HCT116 (cell line): ENCODE data around the gene HHATL. TPM values are rescaled to one million over a fixed set of nuclear protein-coding genes. Genes with fewer than 3 reads are reported as not detected.

Experiments used
- ATAC-seq: fragments of 200-7000 bp; cut with Tn5 transposase; 2 replicates; pipeline ENCODE4 v1.9.1; 2020; ENCODE audit warnings: mild to moderate bottlenecking, moderate library complexity
- BruUV-seq: library from RNA; stranded (reverse); fragments of 400-500 nt; replicated peaks from 2 replicates; lab custom pipeline; 2021; lab: Mats Ljungman, UMichigan
- CTCF ChIA-PET: fragments of 300-600 bp; sonication (Branson Sonifier 250); formaldehyde crosslinking; loops from one replicate; lab custom pipeline; 2021; ENCODE audit warnings: antibody characterized with exemption; lab: Charles Lee
- POLR2A ChIA-PET: fragments of 300-600, 350-600 bp; sonication (Branson Sonifier 250); formaldehyde crosslinking; loops from one replicate; lab custom pipeline; 2021; ENCODE audit warnings: antibody characterized with exemption; lab: Charles Lee
- RAD21 ChIA-PET, 2 experiments: fragments of 300-600 bp; sonication (Branson Sonifier 250); formaldehyde crosslinking; loops; one replicate each; lab custom pipeline; 2023; ENCODE audit warnings: low total read pairs in 2 of 2; ENCODE audit not compliant: uncharacterized antibody in 2 of 2, unreplicated experiment in 2 of 2, low non-redundant PET in 1 of 2; lab: Charles Lee
- DNase-seq: peaks from one replicate; pipeline ENCODE4 v3.0.0-alpha.2; 2010; ENCODE audit warnings: low read depth, low spot score
- H2AFZ ChIP-seq: fragments of 200-600 bp; shearing (Covaris generic), sonication (generic); 2 replicates; pipeline ENCODE4 v1.6.1; 2017; ENCODE audit warnings: low read depth, mixed run types, mixed read lengths, antibody characterized with exemption, low read length; ENCODE audit not compliant: poor library complexity, severe bottlenecking
- H3K27ac ChIP-seq: 2 replicates; pipeline ENCODE4 v1.5.1; 2012; ENCODE audit warnings: low read depth, low read length
- H3K27me3 ChIP-seq: fragments of 200-600 bp; sonication (generic); 2 replicates; pipeline ENCODE4 v1.6.1; 2016; ENCODE audit warnings: mixed run types, low read length, mixed read lengths; ENCODE audit not compliant: insufficient read depth
- H3K36me3 ChIP-seq, 2 experiments: fragments of 200-500 bp in 1 of 2; fragments of 200-600 bp in 1 of 2; sonication (Bioruptor generic) in 1 of 2; sonication (generic) in 1 of 2; 2 replicates each; pipeline versions ENCODE4 v1.5.1 to v1.6.1; 2014 to 2016; ENCODE audit warnings: low read length in 2 of 2, inconsistent platforms in 1 of 2, mixed read lengths in 1 of 2, mixed run types in 1 of 2; ENCODE audit not compliant: insufficient read depth in 2 of 2, control insufficient read depth in 1 of 2
- H3K4me1 ChIP-seq, 2 experiments: fragments of 200-600 bp in 1 of 2; sonication (generic) in 1 of 2; 2 replicates each; pipeline versions ENCODE4 v1.5.1 to v1.6.1; 2012 to 2017; ENCODE audit warnings: low read length in 2 of 2, inconsistent platforms in 1 of 2, mild to moderate bottlenecking in 1 of 2, mixed read lengths in 1 of 2, mixed run types in 1 of 2, moderate library complexity in 1 of 2; ENCODE audit not compliant: insufficient read depth in 2 of 2, control insufficient read depth in 1 of 2
- H3K4me2 ChIP-seq: fragments of 200-600 bp; sonication (generic); 2 replicates; pipeline ENCODE4 v1.6.1; 2017; ENCODE audit warnings: mixed run types, low read length, mixed read lengths
- H3K4me3 ChIP-seq, 2 experiments: fragments of 200-600 bp in 1 of 2; sonication (generic) in 1 of 2; replicated peaks in 1 of 2; 2 replicates each; pipeline ENCODE4 v1.5.1; 2011 to 2016; ENCODE audit warnings: low read length in 2 of 2, control low read depth in 1 of 2, low read depth in 1 of 2, mild to moderate bottlenecking in 1 of 2, mixed read lengths in 1 of 2, mixed run types in 1 of 2
- H3K79me2 ChIP-seq: fragments of 200-600 bp; sonication (generic); 2 replicates; pipeline ENCODE4 v1.6.1; 2017; ENCODE audit warnings: mild to moderate bottlenecking, mixed run types, low read length, moderate library complexity, mixed read lengths; ENCODE audit not compliant: insufficient read depth
- H3K9ac ChIP-seq: fragments of 200-600 bp; sonication (generic); 2 replicates; pipeline ENCODE4 v1.6.1; 2016; ENCODE audit warnings: low read length, mixed read lengths
- H3K9me2 ChIP-seq: fragments of 200-600 bp; sonication (generic), shearing (Covaris generic); 2 replicates; pipeline ENCODE4 v1.6.1; 2017; ENCODE audit warnings: mixed run types, mild to moderate bottlenecking, moderate library complexity; ENCODE audit not compliant: insufficient read depth
- H3K9me3 ChIP-seq, 2 experiments: fragments of 200-500 bp in 1 of 2; fragments of 200-600 bp in 1 of 2; sonication (Bioruptor generic) in 1 of 2; sonication (generic) in 1 of 2; 2 replicates each; pipeline ENCODE4 v1.6.1; 2014 to 2017; ENCODE audit warnings: low read length in 2 of 2, mixed read lengths in 2 of 2, inconsistent platforms in 1 of 2, low read depth in 1 of 2, mild to moderate bottlenecking in 1 of 2, mixed run types in 1 of 2, moderate library complexity in 1 of 2; ENCODE audit not compliant: control insufficient read depth in 1 of 2, insufficient read depth in 1 of 2
- H4K20me1 ChIP-seq: fragments of 200-600 bp; sonication (generic), shearing (Covaris generic); 2 replicates; pipeline ENCODE4 v1.6.1; 2017; ENCODE audit warnings: mixed run types, mild to moderate bottlenecking, moderate library complexity; ENCODE audit not compliant: insufficient read depth
- ATF3 ChIP-seq: IDR thresholded peaks from 2 replicates; pipeline ENCODE4 v1.6.1; 2012
- ELF1 ChIP-seq: IDR thresholded peaks from 2 replicates; pipeline ENCODE4 v1.6.1; 2012; ENCODE audit warnings: low read depth, borderline replicate concordance
- FOSL1 ChIP-seq: IDR thresholded peaks from 2 replicates; pipeline ENCODE4 v1.6.1; 2012; ENCODE audit warnings: low read depth
- JUND ChIP-seq: IDR thresholded peaks from 2 replicates; pipeline ENCODE4 v1.6.1; 2012
- POLR2A ChIP-seq: IDR thresholded peaks from 2 replicates; pipeline ENCODE4 v1.7.0; 2011; ENCODE audit warnings: borderline replicate concordance; ENCODE audit not compliant: insufficient read depth, insufficient read length; ENCODE audit errors: extremely low read depth
- RAD21 ChIP-seq: IDR thresholded peaks from 2 replicates; pipeline ENCODE4 v1.6.1; 2012; ENCODE audit warnings: low read depth, mild to moderate bottlenecking
- SIN3A ChIP-seq: IDR thresholded peaks from 2 replicates; pipeline ENCODE4 v1.6.1; 2012; ENCODE audit warnings: low read depth
- SRF ChIP-seq: IDR thresholded peaks from 2 replicates; pipeline ENCODE4 v1.6.1; 2012; ENCODE audit warnings: low read depth
- TCF7L2 ChIP-seq: IDR thresholded peaks from 2 replicates; pipeline ENCODE4 v1.7.0; 2011; ENCODE audit warnings: borderline replicate concordance, inconsistent platforms; ENCODE audit not compliant: insufficient read depth, insufficient read length; ENCODE audit errors: extremely low read depth
- YY1 ChIP-seq: IDR thresholded peaks from 2 replicates; pipeline ENCODE4 v1.6.1; 2011; ENCODE audit warnings: low read length, low read depth, moderate library complexity, mild to moderate bottlenecking; ENCODE audit not compliant: insufficient replicate concordance; ENCODE audit errors: extremely low read depth
- ZBTB33 ChIP-seq: IDR thresholded peaks from 2 replicates; pipeline ENCODE4 v1.6.1; 2011; ENCODE audit warnings: mild to moderate bottlenecking, low read length, moderate library complexity; ENCODE audit not compliant: insufficient replicate concordance; ENCODE audit errors: extremely low read depth
- ZFX ChIP-seq: fragments of 450-650 bp; IDR thresholded peaks from 2 replicates; pipeline ENCODE4 v1.6.1; 2017
- ZNF274 ChIP-seq: fragments of 200-500 bp; sonication (Bioruptor generic); IDR thresholded peaks from 2 replicates; pipeline ENCODE4 v1.6.1; 2014; ENCODE audit warnings: mild to moderate bottlenecking, low read depth, low read length, inconsistent platforms
- intact Hi-C: fragments of 100-400 bp; cut with micrococcal nuclease; formaldehyde crosslinking; loops from 2 replicates; pipeline ENCODE4 v1.10.0; 2022
- total RNA-seq: library from RNA; stranded (reverse); gene quantifications from one replicate; pipeline ENCODE4 v1.2.1, GENCODE V29; 2021; ENCODE audit not compliant: unreplicated experiment
- TF ChIP-seq, protein P1 (sequence below): IDR thresholded peaks from 2 replicates; pipeline ENCODE4 v1.6.1; 2012; ENCODE audit warnings: low read depth
- TF ChIP-seq, protein P2 (sequence below): IDR thresholded peaks from 2 replicates; pipeline ENCODE4 v1.6.1; 2012

HHATL gene
- total RNA-seq, 1 experiment from 2014 or later: 0.52 TPM

DNA sequence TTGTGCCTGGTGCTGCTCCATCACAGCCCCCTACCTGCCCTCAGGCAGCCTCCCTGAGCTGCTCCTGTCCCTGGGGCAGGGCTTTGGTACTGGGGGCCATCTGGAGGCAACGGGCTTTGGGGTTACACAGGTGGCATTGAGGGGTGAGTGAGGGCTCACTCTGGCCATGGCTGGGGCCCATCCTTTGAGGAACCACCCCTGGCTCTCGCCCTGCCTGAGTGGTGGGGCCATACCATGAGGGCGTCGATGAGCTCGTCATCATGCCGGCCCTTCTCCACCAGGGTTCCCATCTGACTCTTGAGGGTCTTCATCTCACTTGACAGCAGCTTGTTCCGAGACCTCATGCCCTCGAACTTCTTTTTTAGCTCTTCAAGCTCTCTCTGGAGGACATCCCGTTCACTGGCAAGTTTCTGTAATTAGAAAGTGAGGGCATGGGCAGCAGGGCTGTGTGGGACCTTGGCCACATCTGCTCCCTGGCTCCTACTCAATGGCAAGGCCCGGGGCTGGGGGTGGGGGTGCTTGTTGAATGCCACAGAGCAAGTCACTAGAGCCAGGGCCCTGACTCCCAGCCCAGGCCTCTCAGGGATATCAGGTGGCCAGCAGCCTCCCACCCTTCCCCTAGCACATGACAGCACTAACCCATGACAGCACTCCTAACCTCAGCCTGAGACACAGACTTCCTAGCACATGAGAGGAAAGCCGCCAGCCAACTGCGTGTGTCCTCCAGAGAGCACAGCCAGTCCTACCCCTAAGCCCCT is 37.0 kb upstream of the HHATL start:
- no peaks in the 10 kb centered on the region for H3K9me2 ChIP-seq
- no peak overlapping the region for H3K4me2 ChIP-seq
- BruUV-seq: no TSS peak
- ATAC-seq (no peak), DNase-seq (no peak)
- CTCF ChIA-PET: no interaction called here
- H3K4me3 ChIP-seq: no peak overlapping the region
- no peak for TF ChIP-seq ZBTB33
- no peak overlapping the region for H3K27ac ChIP-seq
- no peaks in the 10 kb centered on the region for H3K27me3 ChIP-seq
- POLR2A ChIA-PET: no interaction called here
- no peaks in the 10 kb centered on the region for H3K36me3 ChIP-seq
- no peak overlapping the region for H3K9ac ChIP-seq
- no peaks in the 10 kb centered on the region for H4K20me1 ChIP-seq
- intact Hi-C loops: loop anchor here (5.0 kb wide), 1 partner anchor 87 kb away; the partner anchor contains the start of gene ZBTB47
- H3K4me1 ChIP-seq: peaks cover 0 to 6% of the 10 kb centered on the region in 2 experiments; a peak in 2 of 4 replicates
- H3K9me3 ChIP-seq: no peaks in the 10 kb centered on the region
- RAD21 ChIA-PET: no interaction called here
- H2AFZ ChIP-seq: no peak overlapping the region
- no peaks in the 10 kb centered on the region for H3K79me2 ChIP-seq

DNA sequence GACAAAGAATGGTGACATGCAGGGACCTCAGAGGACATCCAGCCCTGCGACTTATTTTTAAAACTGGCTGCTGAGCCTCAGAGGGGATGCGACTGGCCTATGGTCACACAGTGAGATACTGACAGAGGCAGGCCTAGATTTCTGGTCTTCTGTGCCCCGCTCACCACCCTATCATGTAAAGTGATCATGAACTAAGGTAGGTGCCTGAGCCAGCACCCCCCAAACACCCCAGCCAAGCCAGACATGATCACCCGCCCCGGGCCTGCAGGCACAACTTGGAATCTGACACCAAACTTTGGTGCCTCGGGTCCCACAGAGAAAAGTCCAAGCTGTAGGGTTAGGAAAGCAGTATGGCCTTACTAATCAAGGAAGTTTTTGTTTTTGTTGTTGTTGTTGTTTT is 33.9 kb upstream of the HHATL start:
- H4K20me1 ChIP-seq: no peaks in the 10 kb centered on the region
- no peak overlapping the region for H3K4me3 ChIP-seq
- no peak overlapping the region for H2AFZ ChIP-seq
- H3K36me3 ChIP-seq: no peaks in the 10 kb centered on the region
- intact Hi-C loops: no loop called here
- no peaks in the 10 kb centered on the region for H3K27me3 ChIP-seq
- H3K9me3 ChIP-seq: no peaks in the 10 kb centered on the region
- ChIA-PET POLR2A (no interaction called here), CTCF (no interaction called here), RAD21 (no interaction called here)
- H3K9me2 ChIP-seq: no peaks in the 10 kb centered on the region
- no peak for TF ChIP-seq YY1
- TF ChIP-seq ZNF274: no peak
- TF ChIP-seq ATF3: no peak
- no peak for TF ChIP-seq FOSL1
- no peak for TF ChIP-seq POLR2A
- TF ChIP-seq, protein P1, sequence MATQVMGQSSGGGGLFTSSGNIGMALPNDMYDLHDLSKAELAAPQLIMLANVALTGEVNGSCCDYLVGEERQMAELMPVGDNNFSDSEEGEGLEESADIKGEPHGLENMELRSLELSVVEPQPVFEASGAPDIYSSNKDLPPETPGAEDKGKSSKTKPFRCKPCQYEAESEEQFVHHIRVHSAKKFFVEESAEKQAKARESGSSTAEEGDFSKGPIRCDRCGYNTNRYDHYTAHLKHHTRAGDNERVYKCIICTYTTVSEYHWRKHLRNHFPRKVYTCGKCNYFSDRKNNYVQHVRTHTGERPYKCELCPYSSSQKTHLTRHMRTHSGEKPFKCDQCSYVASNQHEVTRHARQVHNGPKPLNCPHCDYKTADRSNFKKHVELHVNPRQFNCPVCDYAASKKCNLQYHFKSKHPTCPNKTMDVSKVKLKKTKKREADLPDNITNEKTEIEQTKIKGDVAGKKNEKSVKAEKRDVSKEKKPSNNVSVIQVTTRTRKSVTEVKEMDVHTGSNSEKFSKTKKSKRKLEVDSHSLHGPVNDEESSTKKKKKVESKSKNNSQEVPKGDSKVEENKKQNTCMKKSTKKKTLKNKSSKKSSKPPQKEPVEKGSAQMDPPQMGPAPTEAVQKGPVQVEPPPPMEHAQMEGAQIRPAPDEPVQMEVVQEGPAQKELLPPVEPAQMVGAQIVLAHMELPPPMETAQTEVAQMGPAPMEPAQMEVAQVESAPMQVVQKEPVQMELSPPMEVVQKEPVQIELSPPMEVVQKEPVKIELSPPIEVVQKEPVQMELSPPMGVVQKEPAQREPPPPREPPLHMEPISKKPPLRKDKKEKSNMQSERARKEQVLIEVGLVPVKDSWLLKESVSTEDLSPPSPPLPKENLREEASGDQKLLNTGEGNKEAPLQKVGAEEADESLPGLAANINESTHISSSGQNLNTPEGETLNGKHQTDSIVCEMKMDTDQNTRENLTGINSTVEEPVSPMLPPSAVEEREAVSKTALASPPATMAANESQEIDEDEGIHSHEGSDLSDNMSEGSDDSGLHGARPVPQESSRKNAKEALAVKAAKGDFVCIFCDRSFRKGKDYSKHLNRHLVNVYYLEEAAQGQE: no peak
- TF ChIP-seq SIN3A: no peak
- TF ChIP-seq SRF: no peak
- TF ChIP-seq ELF1: no peak
- TF ChIP-seq JUND: no peak
- TF ChIP-seq, protein P2, sequence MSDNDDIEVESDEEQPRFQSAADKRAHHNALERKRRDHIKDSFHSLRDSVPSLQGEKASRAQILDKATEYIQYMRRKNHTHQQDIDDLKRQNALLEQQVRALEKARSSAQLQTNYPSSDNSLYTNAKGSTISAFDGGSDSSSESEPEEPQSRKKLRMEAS: no peak
- TF ChIP-seq RAD21: no peak
- no peak for TF ChIP-seq ZFX
- no peak for TF ChIP-seq TCF7L2
- no peaks in the 10 kb centered on the region for H3K79me2 ChIP-seq
- no peak overlapping the region for H3K4me2 ChIP-seq
- no peak overlapping the region for H3K27ac ChIP-seq
- BruUV-seq: no TSS peak
- no peaks in the 10 kb centered on the region for H3K4me1 ChIP-seq
- no peak for ATAC-seq
- no peak overlapping the region for H3K9ac ChIP-seq
- no peak for DNase-seq
